Measurements from ENCODE around the gene ZNF609. TPM values are rescaled to one million over a fixed set of nuclear protein-coding genes. Genes with fewer than 3 reads are reported as not detected.

Gene ZNF609
- total and polyA plus RNA-seq, 2 of the 13 experiments (the other 11 are each of a cell fraction or from before 2014, with no cell fraction given), result 8.9 to 9.9 TPM

- no peak for TF ChIP-seq ZBTB10 (CRISPR knock-in tag; IDR thresholded peaks at IDR 0.05; ENCODE audit: borderline replicate concordance)
- TF ChIP-seq, protein P1, sequence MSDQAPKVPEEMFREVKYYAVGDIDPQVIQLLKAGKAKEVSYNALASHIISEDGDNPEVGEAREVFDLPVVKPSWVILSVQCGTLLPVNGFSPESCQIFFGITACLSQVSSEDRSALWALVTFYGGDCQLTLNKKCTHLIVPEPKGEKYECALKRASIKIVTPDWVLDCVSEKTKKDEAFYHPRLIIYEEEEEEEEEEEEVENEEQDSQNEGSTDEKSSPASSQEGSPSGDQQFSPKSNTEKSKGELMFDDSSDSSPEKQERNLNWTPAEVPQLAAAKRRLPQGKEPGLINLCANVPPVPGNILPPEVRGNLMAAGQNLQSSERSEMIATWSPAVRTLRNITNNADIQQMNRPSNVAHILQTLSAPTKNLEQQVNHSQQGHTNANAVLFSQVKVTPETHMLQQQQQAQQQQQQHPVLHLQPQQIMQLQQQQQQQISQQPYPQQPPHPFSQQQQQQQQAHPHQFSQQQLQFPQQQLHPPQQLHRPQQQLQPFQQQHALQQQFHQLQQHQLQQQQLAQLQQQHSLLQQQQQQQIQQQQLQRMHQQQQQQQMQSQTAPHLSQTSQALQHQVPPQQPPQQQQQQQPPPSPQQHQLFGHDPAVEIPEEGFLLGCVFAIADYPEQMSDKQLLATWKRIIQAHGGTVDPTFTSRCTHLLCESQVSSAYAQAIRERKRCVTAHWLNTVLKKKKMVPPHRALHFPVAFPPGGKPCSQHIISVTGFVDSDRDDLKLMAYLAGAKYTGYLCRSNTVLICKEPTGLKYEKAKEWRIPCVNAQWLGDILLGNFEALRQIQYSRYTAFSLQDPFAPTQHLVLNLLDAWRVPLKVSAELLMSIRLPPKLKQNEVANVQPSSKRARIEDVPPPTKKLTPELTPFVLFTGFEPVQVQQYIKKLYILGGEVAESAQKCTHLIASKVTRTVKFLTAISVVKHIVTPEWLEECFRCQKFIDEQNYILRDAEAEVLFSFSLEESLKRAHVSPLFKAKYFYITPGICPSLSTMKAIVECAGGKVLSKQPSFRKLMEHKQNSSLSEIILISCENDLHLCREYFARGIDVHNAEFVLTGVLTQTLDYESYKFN (CRISPR knock-in tag; conservative IDR thresholded peaks at IDR 0.05), result peak; percentile 63
- TF ChIP-seq ZNF556 (CRISPR knock-in tag; IDR thresholded peaks at IDR 0.05; ENCODE audit: borderline replicate concordance), result peak; percentile 18; the same call in 1 of the 2 replicates
- no peak for TF ChIP-seq ZNF282 (IDR thresholded peaks at IDR 0.05; ENCODE audit: partially characterized antibody)
- peak; percentile 77 for TF ChIP-seq ASH2L (IDR thresholded peaks at IDR 0.05; ENCODE audit: insufficient read length, low read depth, low read length)
- TF ChIP-seq SP5 (CRISPR knock-in tag; IDR thresholded peaks at IDR 0.05; ENCODE audit: borderline replicate concordance, low read depth), result peak; percentile 74; the same call in 1 of the 2 replicates
- TF ChIP-seq POLR2AphosphoS5 (IDR thresholded peaks at IDR 0.05; ENCODE audit: low read depth, low read length), result peak; percentile 92
- no peak for TF ChIP-seq U2AF1 (optimal IDR thresholded peaks at IDR 0.05; ENCODE audit: low read depth, low read length)
- TF ChIP-seq GTF2F1 (IDR thresholded peaks at IDR 0.05; ENCODE audit: low read length), result no peak
- no peak for TF ChIP-seq TCF7 (IDR thresholded peaks at IDR 0.05; ENCODE audit: low read depth)
- no peak for TF ChIP-seq ZNF549 (CRISPR knock-in tag; IDR thresholded peaks at IDR 0.05)
- peak; percentile 93 to 97 for TF ChIP-seq POLR2A (IDR thresholded peaks at IDR 0.05; ENCODE audit: insufficient read depth in 1 of 2, low read depth in 2 of 2, low read length in 2 of 2)
- TF ChIP-seq KDM5B (CRISPR knock-in tag; IDR thresholded peaks at IDR 0.05; ENCODE audit: borderline replicate concordance), result peak; percentile 60; the same call in 1 of the 2 replicates
- no peak for TF ChIP-seq NCOA5 (CRISPR knock-in tag; IDR thresholded peaks at IDR 0.05)
- TF ChIP-seq, protein P2, sequence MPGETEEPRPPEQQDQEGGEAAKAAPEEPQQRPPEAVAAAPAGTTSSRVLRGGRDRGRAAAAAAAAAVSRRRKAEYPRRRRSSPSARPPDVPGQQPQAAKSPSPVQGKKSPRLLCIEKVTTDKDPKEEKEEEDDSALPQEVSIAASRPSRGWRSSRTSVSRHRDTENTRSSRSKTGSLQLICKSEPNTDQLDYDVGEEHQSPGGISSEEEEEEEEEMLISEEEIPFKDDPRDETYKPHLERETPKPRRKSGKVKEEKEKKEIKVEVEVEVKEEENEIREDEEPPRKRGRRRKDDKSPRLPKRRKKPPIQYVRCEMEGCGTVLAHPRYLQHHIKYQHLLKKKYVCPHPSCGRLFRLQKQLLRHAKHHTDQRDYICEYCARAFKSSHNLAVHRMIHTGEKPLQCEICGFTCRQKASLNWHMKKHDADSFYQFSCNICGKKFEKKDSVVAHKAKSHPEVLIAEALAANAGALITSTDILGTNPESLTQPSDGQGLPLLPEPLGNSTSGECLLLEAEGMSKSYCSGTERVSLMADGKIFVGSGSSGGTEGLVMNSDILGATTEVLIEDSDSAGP (CRISPR knock-in tag; IDR thresholded peaks at IDR 0.05; ENCODE audit: borderline replicate concordance), result peak; percentile 85
- no peak for TF ChIP-seq ZFP36 (IDR thresholded peaks at IDR 0.05; ENCODE audit: borderline replicate concordance, low read depth, low read length, partially characterized antibody)
- peak; percentile 71; the same call in 1 of the 2 replicates for TF ChIP-seq GATA4 (IDR thresholded peaks at IDR 0.05; ENCODE audit: borderline replicate concordance, low read depth)
- TF ChIP-seq ZNF121 (CRISPR knock-in tag; IDR thresholded peaks at IDR 0.05), result no peak
- no peak for TF ChIP-seq SP2 (CRISPR knock-in tag; IDR thresholded peaks at IDR 0.05)
- TF ChIP-seq FOSL1 (CRISPR knock-in tag; IDR thresholded peaks at IDR 0.05; ENCODE audit: borderline replicate concordance), result no peak
- TF ChIP-seq TP53 (CRISPR knock-in tag; conservative IDR thresholded peaks at IDR 0.05), result no peak
- TF ChIP-seq ZFX (CRISPR knock-in tag; IDR thresholded peaks at IDR 0.05; ENCODE audit: low read depth), result peak; percentile 89
Measured at GRCh38 chr15:64702816-64703631, 242.6 kb downstream of the ZNF609 start (continued).
